Hematopoietic multipotent progenitor cell (in vitro differentiated cells): Measurements from ENCODE around the gene SLC25A48. TPM values are rescaled to one million over a fixed set of nuclear protein-coding genes. Genes with fewer than 3 reads are reported as not detected.
A peak's percentile ranks its signal among the peaks of the same experiment; 100 is the strongest.

Source experiments
- DNase-seq, 3 donors: peaks; one replicate each; pipeline ENCODE4 v3.0.0-alpha.2; 2011 to 2015; ENCODE audit warnings: low read depth in 2 of 3, low spot score in 2 of 3
- total RNA-seq: library from RNA; depleted of rRNA; stranded (reverse); fragments of >200 nt; gene quantifications from one replicate; pipeline ENCODE4 v1.2.3, GENCODE V29; 2012

The SLC25A48 gene
- total RNA-seq: under 0.01 TPM

- DNase-seq: peak in 2 of 3 donors; percentile 64 to 78
Observed at GRCh38 chr5:135834639-135835529, at the start of gene SLC25A48. SLC25A48 (plus strand) TSS chr5:135834663; CDS start chr5:135834848, 185 bp downstream.

- DNase-seq: no peak
Observed at GRCh38 chr5:135800656-135801055, 33.8 kb upstream of the SLC25A48 start.

DNA sequence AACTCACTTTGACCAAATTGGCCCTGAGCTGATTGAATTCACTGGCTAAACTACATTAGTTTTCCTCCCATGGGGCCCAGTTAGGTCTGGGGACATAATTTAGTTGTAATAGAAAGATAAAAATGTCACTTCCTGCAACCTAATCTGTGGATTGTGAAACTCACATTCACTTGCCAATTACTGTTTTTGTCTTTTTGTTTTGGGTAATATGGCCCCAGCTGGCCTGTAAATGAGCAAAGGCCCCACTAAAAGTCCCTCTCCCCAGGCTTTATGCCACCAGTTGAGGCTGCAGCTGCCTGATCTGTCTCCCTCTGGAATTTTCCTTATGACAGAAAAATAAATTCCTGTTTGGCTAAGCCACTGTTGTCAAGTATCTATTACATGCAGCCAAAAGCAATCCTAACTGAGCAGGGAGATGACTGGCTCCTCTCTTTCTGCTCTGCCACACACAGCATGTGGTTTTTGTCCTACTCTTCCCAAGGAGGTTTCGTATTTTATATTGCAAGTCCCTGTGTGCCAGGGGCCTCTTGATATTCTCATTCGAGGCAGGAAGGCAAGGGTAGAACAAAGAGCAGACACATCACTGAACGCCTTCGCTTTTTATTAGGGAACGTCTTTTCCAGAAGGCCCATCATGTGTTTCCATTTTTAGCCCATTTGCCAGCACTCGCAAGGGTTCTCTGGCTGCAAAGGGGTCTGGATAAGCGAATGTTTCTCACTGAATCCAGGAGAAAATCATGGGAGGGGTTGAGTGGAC, 24.1 kb upstream of the SLC25A48 start:
- DNase-seq: no peak

DNA sequence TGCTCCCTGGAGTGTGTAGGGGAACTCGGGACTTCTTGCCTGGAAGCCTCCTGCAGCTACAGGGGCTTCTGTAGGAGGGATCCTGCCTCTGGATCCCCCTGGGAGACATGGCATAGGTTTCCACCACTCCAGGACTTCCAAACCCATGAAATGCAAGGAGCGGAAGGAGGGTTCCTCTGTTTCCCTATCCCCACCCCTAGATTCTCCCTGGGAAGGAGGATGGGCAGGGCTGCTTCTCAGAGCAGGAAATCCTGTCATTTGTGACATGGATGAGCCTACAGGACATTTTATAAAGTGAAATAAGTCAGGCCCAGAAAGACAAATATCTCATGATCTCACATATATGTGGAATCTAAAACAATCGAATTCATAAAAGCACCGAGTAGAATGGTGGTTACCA, 23.5 kb upstream of the SLC25A48 start:
- DNase-seq: no peak

DNA sequence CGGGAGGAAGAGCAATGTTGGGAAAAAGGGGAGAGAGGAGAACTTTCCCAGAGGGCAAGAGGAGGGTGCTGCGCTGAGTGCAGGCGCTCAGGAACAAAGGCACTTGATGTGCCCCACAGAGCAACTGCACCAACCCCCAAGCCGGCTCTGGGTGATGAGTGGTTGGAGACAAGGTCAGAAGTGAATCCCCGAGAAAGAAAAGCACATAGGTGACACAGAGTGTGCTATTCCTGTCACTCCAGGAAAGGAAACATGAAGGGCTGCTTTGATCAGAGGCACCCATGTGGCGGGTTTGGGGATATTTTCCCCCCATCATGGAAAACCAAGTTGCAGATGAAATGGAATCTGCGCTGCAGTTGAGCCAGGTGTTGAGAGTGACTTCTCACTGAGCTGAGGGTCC, 20.7 kb upstream of the SLC25A48 start:
- DNase-seq: no peak

DNA sequence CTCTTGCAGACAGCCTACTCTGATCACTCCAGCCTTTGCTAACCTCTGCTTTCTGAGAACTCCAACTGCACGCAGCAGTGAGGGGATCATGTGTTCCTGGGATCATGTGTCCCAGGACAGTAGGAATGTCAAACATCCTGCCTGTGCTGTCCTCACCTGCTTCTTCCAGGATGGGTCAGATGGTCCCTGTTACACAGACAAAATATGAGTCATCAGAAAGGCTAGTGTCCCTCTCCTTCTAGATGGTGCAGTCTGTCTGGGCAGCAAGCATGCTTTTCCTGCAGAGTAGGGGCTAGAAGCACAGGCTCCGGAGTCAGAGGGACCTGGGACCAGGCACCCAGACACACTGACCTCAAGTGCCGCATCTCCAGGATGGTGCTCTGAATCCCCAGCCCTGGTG, 20.1 kb upstream of the SLC25A48 start:
- DNase-seq: no peak

DNA sequence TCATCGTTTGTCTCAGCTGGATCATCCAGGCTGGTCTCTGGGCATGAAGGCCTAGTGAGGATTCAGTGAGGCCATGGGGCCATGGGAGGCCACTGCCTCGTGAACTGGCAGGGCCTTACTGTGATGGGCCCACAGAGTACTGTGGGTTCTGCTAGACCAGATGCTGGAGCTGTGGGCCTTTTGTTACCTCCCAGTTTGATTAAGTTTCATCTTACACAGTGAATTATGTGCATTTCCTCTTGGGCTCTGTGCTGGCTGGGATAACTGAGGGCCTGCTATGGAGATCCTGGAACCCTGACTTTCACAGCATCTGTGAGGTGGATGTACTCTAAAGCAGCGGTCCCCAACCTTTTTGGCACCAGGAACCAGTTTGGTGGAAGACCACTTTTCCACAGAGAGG, 19.7 kb upstream of the SLC25A48 start:
- DNase-seq: no peak

- no peak for DNase-seq
Observed at GRCh38 chr5:135821061-135821801, 13.2 kb upstream of the SLC25A48 start.

GRCh38 chr5:135821802-135822201, 12.7 kb upstream of the SLC25A48 start:
- no peak for DNase-seq

DNA sequence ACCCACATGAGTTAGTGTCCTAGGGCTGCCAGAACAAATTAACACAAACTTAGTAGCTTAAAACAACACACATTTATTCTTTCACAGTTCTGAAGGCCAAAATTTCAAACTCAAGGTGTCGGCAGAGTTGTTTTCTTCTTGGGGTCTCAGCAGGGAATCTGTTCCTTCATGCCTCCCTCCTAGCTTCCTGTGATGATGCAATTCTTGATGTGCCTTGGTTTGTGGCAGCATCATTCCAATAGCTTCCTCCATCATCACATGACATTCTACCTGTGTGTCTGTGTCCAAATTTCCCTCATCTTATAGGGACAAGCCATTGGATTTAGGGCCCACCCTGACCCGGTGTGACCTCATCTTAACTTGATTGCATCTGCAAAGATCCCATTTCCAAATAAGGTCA, 12.2 kb upstream of the SLC25A48 start:
- DNase-seq: no peak

DNA sequence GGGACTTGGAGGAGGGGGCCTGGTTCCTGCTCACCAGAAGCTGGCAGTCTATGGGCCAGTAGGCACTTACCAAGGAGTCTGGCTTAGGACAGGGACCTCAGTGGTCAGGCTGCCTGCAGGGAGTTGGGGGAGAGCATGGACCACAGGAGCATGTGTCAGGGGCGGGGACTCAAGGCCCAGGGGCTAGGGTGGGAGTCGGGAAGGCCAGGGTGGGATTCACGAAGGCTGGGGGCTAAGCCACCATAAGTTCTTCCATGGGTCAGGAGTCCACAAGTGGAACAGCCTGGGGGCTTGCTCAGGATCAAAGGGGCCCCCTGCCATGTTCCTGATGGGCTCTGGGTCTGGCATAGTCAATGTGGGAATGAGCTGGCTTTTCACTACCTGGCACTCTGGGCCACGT, 11.5 kb upstream of the SLC25A48 start:
- no peak for DNase-seq

GRCh38 chr5:135823881-135824280, 10.6 kb upstream of the SLC25A48 start:
- DNase-seq: no peak

DNA sequence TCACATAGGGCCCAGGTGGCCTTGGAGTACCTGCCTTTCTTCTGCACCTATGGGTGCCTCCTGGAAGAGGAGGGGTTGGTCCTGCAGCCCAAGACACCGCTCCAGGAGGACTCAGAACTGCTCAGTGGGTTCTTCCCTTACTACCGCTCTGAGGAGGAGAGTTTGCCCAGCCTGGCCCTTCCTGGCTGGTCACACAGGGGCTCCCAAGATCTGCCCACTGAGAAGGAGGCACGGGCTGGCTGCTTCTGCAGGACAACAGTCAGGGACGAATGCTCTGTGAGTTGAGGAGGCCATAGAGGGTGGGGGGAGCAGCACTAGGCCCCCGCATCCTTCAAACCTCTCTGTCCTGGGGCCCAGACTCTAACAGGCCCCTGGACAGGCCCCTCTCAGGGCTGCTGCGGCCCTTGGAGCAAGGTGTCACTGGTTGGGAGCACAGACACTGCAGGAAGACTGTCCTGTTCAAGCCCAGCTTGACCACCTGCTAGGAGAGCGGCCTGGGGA, 9.9 kb upstream of the SLC25A48 start:
- no peak for DNase-seq

DNA sequence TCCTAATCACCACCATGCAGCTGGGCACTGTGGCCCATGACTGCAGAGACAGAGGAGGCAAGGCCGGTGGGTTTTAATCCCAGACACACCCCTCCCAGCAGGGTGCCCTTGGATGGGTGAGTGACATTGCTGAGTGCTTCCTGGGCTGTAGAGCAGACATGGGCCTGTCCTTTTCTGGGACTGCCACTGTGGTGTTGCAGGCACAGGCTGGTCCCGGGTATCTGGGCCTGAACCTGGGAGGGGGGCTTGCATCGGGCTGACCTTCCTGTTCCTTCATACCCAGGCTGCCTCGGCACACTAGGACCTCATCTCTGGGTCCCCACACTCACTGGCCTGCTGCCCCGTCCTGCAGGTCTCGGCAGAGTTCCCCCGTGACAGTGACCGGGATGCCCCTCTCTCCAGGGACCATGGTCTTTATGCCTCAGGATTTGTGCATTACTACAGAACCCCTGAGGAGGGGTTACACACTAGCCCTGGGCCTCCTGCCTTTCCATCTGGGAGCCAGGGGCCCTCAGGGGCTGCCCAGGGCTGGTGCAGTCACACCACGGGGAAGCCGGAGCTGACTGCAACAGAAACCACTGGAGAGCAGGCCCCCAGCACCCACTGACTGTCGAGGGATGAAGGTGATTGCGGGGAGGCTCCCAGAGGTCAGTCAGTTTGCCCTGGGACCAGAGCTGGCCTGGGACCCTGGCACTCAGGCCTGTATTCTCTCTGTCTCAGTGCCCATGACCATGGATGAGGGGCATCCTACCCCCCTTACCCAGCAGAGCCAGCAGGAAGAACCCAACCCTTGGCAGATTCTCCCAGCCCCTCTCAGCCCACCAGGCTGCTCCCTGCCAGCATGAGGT, 8.9 kb upstream of the SLC25A48 start:
- DNase-seq: no peak

DNA sequence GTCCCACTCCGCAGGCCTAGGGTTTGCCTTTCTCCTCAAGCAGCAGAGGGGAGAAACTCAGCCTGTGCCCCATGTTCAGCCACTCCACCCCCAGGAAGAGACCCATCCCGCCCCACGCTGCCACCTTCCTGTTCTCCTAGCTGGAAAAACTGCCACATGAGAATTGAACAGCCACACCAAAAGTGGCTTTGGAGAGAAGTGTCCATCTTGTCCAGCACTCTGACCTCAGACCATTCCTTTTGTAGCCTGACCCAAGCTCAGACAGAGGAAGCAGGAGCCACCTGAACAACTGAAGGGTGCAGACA, 8.3 kb upstream of the SLC25A48 start:
- DNase-seq: no peak

DNA sequence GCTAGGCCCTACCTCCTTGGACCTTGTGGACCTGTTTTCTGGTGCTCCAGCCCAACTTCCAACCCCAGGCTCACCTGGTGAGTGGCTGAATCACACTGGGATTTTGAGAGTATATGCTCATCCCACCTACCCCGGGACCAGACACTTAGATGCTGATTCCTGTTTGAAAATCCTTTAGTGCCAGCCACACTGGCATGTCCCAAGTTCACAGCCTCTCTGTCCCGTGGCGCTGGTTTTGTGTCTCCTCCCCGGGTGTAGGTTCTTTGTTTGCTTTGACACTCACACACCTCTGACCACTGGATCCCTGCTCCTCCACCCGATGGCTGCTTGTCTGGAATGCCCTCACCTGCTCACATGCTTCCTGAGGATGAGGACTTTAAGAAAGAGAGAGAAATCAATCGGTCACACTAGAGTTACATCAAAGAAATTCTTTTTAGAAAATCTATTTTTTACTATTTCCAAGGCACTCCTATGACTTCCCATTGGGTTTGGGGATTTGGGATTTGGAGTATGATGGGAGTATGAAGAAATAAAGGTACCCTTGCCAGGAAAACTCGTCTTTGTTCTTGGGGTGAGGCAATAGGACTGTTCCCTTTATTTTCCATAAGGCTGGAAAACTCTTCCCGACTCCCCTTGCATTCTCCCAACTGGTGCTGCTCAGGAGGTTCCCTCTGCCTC, 7.3 kb upstream of the SLC25A48 start:
- DNase-seq: no peak

GRCh38 chr5:135827965-135828781, 6.3 kb upstream of the SLC25A48 start:
- DNase-seq: no peak

DNA sequence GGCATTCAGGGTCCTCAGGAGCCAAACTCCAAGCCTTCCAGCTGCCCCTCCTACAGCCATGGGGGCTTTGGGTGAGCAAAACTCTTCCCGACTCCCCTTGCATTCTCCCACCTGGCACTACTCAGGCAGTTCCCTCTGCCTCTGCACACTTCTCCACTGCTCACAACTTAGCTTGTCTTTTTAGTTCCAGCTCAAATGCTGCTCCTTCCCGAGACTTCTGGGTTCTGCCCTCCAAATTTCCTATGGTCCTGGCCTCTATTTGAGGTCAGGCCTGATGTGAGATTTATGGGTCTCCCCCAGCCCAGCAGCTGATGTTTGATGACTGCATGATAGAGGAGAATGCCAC, 5.7 kb upstream of the SLC25A48 start:
- no peak for DNase-seq

- DNase-seq: no peak
Observed at GRCh38 chr5:135829179-135829578, 5.3 kb upstream of the SLC25A48 start.
